Umbilical cord (tissue), 2 donors: ENCODE results near the gene ZNF837. TPM values are rescaled to one million over a fixed set of nuclear protein-coding genes. Genes with fewer than 3 reads are reported as not detected.
A peak's percentile ranks its signal among the peaks of the same experiment; 100 is the strongest.
"Not testable (repeated sequence)": the region's sequence is repeated elsewhere in the genome, so short reads cannot be mapped to it uniquely, and the experiment has no call there.

ENCODE experiments used
- DNase-seq: peaks from one replicate; pipeline ENCODE4 v3.0.0-alpha.2; 2015; ENCODE audit warnings: low spot score
- total RNA-seq: library from RNA; depleted of rRNA; stranded (reverse); fragments of >200 nt; gene quantifications from one replicate; pipeline ENCODE4 v1.2.3, GENCODE V29; 2014; ENCODE audit warnings: low replicate concordance; ENCODE audit not compliant: insufficient read depth

Gene ZNF837
- total RNA-seq, 1 donor from 2014 or later = 3.4 TPM

DNA sequence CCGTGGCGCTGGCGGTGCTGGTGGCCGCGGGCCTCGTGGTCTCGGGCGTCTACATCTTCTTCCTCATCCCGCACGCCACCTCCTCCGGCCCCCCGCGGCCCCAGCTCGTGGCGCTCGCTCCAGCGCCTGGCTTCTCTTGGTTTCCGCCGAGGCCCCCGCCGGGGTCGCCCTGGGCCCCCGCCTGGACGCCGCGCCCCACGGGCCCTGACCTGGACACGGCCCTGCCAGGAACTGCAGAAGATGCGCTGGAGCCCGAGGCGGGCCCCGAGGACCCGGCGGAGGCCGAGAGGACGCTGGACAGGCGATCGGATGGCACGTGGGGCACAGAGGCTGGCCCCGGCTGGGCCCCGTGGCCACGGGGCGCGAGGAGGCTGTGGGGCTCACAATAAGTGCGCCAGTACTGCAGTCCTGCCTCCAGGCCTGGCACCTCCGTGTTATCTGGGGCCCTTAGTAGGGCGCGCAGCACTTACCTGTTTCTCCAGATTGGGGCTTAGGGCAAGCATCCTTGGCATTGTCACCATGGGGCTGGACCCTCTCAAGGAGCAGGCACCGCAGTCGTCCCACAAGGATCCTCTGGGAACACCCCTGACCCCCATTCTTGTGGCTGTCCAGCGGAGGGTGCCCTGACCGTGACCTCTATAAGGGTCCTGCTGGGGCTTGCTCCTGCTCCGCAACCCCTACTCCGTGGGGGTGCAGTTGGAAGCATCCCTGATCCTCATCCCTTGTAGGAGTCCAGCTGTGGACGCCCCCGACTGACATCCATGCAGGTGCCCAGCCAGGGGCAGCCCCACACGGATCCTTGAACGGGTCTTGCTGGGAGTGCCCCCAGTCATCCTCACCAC lies 16.1 kb upstream of the ZNF837 start:
- no peak for DNase-seq

DNA sequence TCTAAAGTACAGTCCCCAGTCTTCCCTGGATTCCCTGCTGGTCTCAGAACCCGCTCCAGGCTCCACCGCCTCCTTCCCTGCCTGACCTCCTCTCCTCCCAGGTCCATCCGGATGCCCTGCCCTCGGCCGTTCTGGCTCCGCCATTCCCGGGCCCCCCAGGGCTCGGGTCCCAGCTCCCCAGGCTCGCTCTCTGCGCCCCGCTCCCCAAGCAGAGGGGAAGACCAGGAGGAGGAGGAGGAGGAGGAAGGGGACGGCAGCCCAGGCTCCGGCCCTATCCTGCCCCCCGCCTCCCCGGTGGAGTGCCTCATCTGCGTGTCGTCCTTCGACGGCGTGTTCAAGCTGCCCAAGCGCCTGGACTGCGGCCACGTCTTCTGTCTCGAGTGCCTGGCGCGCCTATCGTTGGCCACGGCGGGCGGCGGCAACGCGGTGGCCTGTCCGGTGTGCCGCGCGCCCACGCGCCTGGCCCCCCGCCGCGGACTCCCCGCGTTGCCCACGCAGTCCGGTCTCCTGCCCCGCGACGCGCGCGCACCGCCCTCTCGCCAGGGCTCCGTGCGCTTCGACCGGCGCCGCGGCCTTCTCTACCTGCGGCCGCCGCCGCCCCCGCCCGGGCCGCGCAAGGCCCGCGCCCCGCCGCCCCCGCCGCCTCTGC lies 15.3 kb upstream of the ZNF837 start:
- DNase-seq = no peak

GRCh38 chr19:58395220-58395978 lies 14.6 kb upstream of the ZNF837 start, which contains the start of gene RNF225:
RNF225 (plus strand) TSS chr19:58395656; CDS start chr19:58396090, 434 bp downstream.
- DNase-seq = no peak

DNA sequence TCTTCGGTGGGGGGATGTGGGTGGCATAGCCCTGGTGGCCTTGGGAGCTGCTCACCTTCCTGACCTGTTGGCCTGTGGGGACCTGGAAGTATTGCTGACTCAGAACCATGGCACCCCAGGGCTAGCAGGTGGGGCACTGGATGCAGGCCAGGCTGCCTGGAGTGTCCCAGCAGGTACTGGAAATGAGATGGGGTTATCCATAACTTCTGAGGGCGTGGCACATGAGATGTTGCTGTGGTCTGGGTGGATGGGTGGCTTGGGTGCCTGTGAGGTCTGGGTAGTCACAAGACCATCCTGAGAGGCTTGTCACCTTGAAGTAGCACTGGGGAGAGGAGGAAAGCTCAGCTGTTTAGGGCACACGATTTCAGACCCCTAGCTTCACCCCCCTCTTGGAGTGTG lies 14.0 kb upstream of the ZNF837 start:
- no peak for DNase-seq

GRCh38 chr19:58393725-58394033 lies 12.8 kb upstream of the ZNF837 start:
- no peak for DNase-seq

GRCh38 chr19:58392945-58393724 lies 12.3 kb upstream of the ZNF837 start:
- DNase-seq = no peak

DNA sequence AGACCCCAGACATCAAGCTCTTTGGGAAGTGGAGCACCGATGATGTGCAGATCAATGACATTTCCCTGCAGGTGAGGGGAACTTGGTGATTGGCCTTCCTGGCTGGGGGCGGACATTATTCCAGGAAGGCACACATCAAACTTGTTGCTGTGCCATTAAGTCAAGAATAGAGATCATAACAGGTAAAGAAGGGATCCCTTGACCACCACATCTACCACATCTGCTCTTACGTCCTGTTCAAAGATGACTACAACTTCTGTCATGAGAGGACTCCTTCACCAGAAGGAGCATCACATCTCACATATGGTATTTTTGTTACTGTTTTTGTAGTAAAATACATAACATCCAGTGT lies 7.3 kb upstream of the ZNF837 start:
- DNase-seq = no peak

DNA sequence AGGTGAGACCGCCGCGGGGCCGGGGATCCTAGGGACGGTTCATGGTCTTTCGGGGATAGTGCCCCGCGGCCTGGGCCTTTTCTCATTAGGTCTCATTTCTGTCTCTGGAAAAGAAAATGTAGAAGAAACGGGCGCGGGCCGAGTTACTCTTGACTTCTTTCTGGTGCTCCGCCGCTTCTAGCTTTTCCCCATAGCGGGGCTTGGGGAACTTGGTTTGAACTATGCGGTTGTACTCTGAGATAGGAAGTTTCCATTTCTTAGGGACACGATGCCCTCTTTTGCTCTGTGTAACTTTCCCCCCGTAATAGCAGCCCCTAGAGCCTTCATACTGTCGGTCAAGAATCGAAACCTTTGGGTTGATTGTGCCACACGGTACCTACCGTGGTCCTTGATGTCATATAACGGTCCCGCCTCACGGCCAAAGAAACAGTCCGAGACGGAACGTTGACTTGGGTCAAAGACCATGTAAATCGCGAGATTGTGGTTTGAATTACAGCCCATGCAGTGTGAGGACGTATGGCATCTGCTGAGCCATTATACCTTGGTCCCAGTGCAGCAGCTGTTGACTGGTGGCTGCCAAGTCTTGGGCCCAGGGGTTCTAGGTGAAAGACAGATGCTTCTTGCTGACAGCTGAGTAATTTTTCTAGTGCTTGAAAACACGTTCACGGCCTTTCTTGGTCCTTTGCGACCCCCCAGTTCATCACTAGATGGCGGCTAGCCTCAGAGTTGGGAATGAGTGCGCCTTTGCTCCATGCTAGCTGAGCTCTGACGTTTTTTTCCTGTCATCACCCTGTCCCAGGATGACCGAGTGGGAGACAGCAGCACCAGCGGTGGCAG lies 6.7 kb upstream of the ZNF837 start:
- DNase-seq = no peak

DNA sequence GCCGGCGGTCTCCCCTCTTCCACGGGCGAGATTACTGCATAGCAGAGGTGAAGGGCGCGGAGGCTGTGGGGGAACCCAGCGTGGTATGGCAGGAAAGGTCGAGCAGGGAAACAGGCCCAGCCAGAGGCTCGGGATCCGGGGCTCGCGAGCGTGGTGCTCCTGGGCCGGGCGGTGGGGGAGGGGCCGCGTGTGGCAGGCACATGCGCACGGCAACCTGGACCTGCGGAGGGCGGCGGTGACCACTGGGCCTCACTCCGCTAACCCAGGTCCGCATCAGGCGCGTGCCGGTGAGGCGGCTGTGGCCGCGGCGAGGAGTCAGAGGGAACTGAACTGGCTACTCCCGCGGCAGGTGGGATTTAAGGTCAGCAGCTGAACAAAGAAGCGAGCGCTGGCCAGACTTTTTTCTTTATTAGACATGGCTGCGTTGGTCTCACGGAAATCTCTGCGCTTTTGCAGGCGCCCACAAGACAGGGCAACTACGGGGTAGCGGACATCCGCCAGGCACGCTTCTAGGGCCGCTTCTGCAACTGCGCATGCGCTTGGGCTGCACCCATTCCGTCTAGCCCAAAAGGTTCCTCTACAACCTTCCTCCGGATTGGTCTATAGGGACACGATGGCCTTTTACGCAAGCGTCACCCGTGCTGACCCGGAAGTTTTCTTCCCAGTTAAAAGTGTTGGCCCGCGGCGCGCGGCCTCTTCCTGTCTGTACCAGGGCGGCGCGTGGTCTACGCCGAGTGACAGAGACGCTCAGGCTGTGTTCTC lies 5.9 kb upstream of the ZNF837 start, which contains the start of gene RPS5:
TSS of gene RPS5 (plus strand) at position 694 of the 762 bp plus-strand sequence. CDS start 869 bp downstream, outside the sequence.
- peak; percentile 99 for DNase-seq

DNA sequence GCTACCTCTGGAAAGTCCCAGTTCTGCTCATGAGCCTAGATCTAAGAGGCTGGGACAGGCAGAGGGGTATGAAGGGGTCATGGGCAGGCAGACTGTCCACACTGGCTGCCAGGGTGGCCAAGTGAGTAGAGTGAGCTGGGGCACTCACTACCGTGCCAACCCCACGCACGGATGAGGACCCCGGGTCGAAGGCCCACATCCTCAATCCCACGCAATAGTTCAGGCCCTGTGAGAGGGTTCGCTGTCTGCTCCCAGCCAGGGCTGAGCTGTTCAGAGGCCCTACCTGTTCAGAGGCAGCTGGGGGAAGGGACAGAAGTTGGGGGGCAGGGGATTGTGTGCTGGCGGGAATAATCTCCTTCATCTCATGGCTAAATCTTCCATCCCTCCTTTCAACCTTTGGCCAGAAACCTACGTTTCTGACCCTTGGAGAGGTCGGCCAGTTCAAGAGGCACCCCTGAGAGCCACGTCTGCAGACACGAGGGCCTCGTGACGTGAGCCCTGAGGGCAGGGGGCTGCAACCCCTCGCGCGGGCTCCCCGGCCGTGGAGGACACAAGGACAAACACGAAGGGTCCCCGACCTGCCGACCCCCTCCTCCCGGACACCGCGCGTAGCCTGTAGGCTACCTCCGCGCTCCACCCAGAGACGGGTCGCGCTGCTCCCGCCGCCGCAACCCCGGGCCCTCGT lies 5.2 kb upstream of the ZNF837 start:
- no peak for DNase-seq

DNA sequence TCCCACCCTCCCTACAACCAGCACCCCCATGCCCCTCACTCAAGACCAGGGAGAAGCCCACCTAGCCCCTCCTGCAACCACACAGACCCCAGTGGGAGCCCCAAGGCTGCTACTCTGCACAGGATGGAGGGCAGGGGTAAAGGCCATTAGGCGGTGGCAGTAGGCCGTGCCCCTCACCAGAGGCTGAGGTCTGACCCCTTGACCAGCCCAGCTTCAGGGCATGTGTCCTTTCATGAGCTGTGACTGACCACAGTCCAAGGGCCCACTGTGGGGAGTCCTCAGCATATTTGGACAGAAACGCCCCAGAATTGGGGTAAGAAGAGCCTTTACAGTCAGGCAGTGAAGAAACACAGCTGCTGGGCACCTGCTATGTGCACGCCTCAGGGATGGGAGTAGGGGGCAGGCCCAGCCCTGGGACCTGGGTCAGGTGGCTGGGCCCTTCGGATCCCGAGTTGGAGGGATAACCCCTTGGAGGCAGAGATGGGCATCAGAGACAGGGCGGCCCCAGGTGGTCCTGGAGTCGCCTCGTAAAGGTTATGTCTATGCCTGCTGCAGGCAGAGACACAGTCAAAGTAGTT lies 4.6 kb upstream of the ZNF837 start:
- no peak for DNase-seq

DNA sequence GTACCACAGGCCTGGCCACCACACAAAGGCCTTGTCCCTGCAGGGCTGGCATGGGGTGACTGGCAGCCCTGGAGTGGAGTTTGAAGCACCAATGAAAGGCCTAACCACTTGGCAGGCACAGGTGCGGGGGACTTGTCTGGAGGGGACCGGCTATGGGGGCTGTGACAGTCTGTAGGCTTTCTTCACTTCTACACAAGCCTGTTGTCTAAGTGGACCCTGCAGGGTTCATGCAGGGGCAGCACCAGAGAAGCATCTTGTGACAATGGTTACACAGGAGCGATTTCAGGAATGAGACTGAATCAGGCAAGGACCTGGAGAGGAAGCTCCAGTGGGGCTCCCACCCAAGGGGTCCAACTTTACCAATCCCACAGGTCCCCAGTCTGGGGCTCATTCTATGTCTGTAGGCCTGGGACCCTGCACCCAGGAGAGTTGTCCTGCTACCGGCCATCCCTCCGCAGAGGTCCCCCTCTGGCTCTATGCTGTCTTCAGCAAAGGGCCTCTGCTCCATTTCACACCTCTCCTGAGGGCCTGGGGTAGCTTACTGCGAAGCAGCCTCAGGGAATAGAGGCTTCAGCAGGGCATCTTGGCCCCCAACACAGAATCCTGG lies 2.3 kb upstream of the ZNF837 start:
- no peak for DNase-seq

- DNase-seq = no peak
Measured at GRCh38 chr19:58381460-58382212, 806 bp upstream of the ZNF837 start.

GRCh38 chr19:58380037-58380661 lies 681 bp downstream of the ZNF837 start:
- DNase-seq = no peak

- no peak for DNase-seq
Measured at GRCh38 chr19:58379246-58379645, 1.6 kb downstream of the ZNF837 start.

GRCh38 chr19:58376724-58377123 lies 4.1 kb downstream of the ZNF837 start:
- not testable (repeated sequence) for DNase-seq

- DNase-seq = no peak
Measured at GRCh38 chr19:58374200-58374599, 6.6 kb downstream of the ZNF837 start.
